Testis (tissue), 2 donors: ENCODE measurements around the gene CAPG.

ENCODE experiments used
- CTCF ChIP-seq, 3 experiments: fragments of 450-650 bp in 2 of 3; fragments of 200-600 bp in 1 of 3; sonication (generic) in 1 of 3; IDR thresholded peaks; one replicate each; pipeline ENCODE4 v1.5.1; 2016 to 2019; ENCODE audit warnings: antibody characterized with exemption in 3 of 3, mild to moderate bottlenecking in 2 of 3, moderate library complexity in 1 of 3
- POLR2A ChIP-seq: fragments of 450-650 bp; IDR thresholded peaks from one replicate; pipeline ENCODE4 v1.6.1; 2017; ENCODE audit warnings: antibody characterized with exemption, mild to moderate bottlenecking, moderate library complexity

- TF ChIP-seq CTCF (IDR thresholded peaks at IDR 0.05) (no peak), POLR2A (no peak)
Observed at GRCh38 chr2:85398426-85399182, 11.6 kb downstream of the CAPG start.
